Hepatocyte (in vitro differentiated cells): ENCODE data around the gene KCNG4. TPM values are rescaled to one million over a fixed set of nuclear protein-coding genes. Genes with fewer than 3 reads are reported as not detected.

ENCODE experiments used
- DNase-seq: peaks from one replicate; pipeline ENCODE4 v3.0.0-alpha.2; 2016; ENCODE audit warnings: low spot score
- H2AFZ ChIP-seq: fragments of 200-600 bp; sonication (generic); 2 replicates; pipeline ENCODE4 v1.6.0; 2016; ENCODE audit warnings: antibody characterized with exemption, mild to moderate bottlenecking
- H3K27ac ChIP-seq: fragments of 200-600 bp; sonication (generic); 2 replicates; pipeline ENCODE4 v1.5.1; 2016; ENCODE audit warnings: mild to moderate bottlenecking
- H3K27me3 ChIP-seq: fragments of 200-600 bp; sonication (generic); 2 replicates; pipeline ENCODE4 v1.6.1; 2016
- H3K36me3 ChIP-seq: fragments of 200-600 bp; sonication (generic); replicated peaks from 2 replicates; pipeline ENCODE4 v1.5.1; 2016; ENCODE audit warnings: low read depth; ENCODE audit not compliant: insufficient read depth
- H3K4me1 ChIP-seq: fragments of 200-600 bp; sonication (generic); 2 replicates; pipeline ENCODE4 v1.5.1; 2016; ENCODE audit warnings: mild to moderate bottlenecking, moderate library complexity; ENCODE audit not compliant: insufficient read depth
- H3K4me2 ChIP-seq: fragments of 200-600 bp; sonication (generic); 2 replicates; pipeline ENCODE4 v1.6.0; 2016
- H3K4me3 ChIP-seq: fragments of 200-600 bp; sonication (generic); 2 replicates; pipeline ENCODE4 v1.5.1; 2016; ENCODE audit warnings: mild to moderate bottlenecking
- H3K79me2 ChIP-seq: fragments of 200-600 bp; sonication (generic); 2 replicates; pipeline ENCODE4 v1.6.0; 2017; ENCODE audit warnings: mild to moderate bottlenecking
- H3K9me2 ChIP-seq: fragments of 200-600 bp; sonication (generic); replicated peaks from 2 replicates; pipeline ENCODE4 v1.6.0; 2017; ENCODE audit warnings: mild to moderate bottlenecking; ENCODE audit not compliant: insufficient read depth
- H3K9me3 ChIP-seq: fragments of 200-600 bp; sonication (generic); 2 replicates; pipeline ENCODE4 v1.5.1; 2016; ENCODE audit warnings: low read depth, mild to moderate bottlenecking
- H4K20me1 ChIP-seq: fragments of 200-600 bp; sonication (generic); 2 replicates; pipeline ENCODE4 v1.6.0; 2016; ENCODE audit warnings: mild to moderate bottlenecking; ENCODE audit not compliant: insufficient read depth, poor library complexity, severe bottlenecking
- EZH2 ChIP-seq: fragments of 200-600 bp; sonication (generic); IDR thresholded peaks from 2 replicates; pipeline ENCODE4 v1.6.1; 2016; ENCODE audit warnings: antibody characterized with exemption, mild to moderate bottlenecking, borderline replicate concordance
- EZH2phosphoT487 ChIP-seq: fragments of 200-600 bp; sonication (generic); IDR thresholded peaks from one replicate; pipeline ENCODE4 v1.6.1; 2018; ENCODE audit warnings: antibody characterized with exemption, mild to moderate bottlenecking, low read depth, moderate library complexity; ENCODE audit not compliant: unreplicated experiment, severe bottlenecking
- WGBS: methylation state at CpG from one replicate; pipeline ENCODE4 v1.1.6; 2016; ENCODE audit warnings: low lambda C conversion rate; ENCODE audit errors: missing lambda C conversion rate; 5-methylcytosine and 5-hydroxymethylcytosine counted together
- polyA plus RNA-seq: library from polyadenylated mRNA; unstranded; fragments of >200 nt; fragmentation: Nextera tagmentation; extraction: Ambion mirVana; gene quantifications from 2 replicates; pipeline ENCODE4 v1.2.1, GENCODE V29; 2016
- total RNA-seq: library from RNA; depleted of rRNA; stranded (reverse); fragments of >200 nt; gene quantifications from 2 replicates; pipeline ENCODE4 v1.2.3, GENCODE V29; 2014
- TF ChIP-seq, protein P1 (sequence below): fragments of 200-600 bp; sonication (generic); IDR thresholded peaks from 2 replicates; pipeline ENCODE4 v1.5.1; 2016; ENCODE audit warnings: antibody characterized with exemption, mild to moderate bottlenecking; ENCODE audit not compliant: poor library complexity

The KCNG4 gene
- total and polyA plus RNA-seq, 2 experiments from 2014 or later = not detected

DNA sequence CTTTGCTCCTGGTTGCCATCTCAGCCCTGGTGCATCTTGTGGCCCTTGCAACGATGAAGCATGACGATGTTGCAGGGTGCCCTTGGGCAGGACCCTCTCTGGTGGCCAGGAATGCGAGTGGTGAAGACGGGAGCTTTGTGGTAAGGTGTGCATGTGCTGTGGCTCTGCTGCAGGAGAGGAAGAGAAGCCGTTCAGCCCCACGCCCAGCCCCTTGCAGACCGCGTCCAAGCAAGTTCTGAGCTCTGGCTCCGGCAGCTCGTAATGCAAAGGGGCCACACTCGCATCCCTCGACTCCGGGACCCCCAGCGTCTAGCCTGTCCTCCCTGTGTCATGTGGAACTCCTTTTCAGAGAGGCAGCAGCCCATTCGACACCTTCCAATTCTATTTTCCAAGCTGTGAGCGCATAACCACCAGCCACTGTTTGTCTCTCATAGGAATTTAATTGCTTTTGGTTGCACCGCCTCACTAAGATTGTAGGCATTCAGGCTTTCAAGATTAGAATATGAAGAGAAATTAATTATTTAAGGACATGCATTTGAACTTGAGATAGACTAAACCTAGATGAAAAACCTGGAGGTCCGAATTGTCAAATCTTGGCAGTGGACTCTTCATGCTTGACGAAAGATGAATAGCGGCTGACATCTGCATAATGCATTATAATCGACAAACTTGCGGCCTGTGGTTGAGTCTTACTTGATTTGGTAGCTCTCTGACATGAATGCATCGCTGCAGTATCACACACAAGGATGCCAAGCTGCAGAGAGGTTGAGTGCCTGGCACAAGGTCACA lies 21.1 kb upstream of the KCNG4 start:
- Histone ChIP-seq H3K4me1 (no peaks in the 10 kb centered on the region), H3K9me2 (no peaks in the 10 kb centered on the region), H2AFZ (no peak overlapping the region), H3K79me2 (no peaks in the 10 kb centered on the region), H3K27ac (no peak overlapping the region), H4K20me1 (no peaks in the 10 kb centered on the region), H3K36me3 (no peaks in the 10 kb centered on the region), H3K27me3 (no peaks in the 10 kb centered on the region), H3K4me2 (no peak overlapping the region), H3K4me3 (no peak overlapping the region), H3K9me3 (no peaks in the 10 kb centered on the region)
- 90% methylated on average over 23 of the region's 23 CpGs for WGBS
- TF ChIP-seq EZH2phosphoT487 (no peak), EZH2 (no peak)
- TF ChIP-seq, protein P1, sequence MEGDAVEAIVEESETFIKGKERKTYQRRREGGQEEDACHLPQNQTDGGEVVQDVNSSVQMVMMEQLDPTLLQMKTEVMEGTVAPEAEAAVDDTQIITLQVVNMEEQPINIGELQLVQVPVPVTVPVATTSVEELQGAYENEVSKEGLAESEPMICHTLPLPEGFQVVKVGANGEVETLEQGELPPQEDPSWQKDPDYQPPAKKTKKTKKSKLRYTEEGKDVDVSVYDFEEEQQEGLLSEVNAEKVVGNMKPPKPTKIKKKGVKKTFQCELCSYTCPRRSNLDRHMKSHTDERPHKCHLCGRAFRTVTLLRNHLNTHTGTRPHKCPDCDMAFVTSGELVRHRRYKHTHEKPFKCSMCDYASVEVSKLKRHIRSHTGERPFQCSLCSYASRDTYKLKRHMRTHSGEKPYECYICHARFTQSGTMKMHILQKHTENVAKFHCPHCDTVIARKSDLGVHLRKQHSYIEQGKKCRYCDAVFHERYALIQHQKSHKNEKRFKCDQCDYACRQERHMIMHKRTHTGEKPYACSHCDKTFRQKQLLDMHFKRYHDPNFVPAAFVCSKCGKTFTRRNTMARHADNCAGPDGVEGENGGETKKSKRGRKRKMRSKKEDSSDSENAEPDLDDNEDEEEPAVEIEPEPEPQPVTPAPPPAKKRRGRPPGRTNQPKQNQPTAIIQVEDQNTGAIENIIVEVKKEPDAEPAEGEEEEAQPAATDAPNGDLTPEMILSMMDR = no peak
- DNase-seq = no peak

DNA sequence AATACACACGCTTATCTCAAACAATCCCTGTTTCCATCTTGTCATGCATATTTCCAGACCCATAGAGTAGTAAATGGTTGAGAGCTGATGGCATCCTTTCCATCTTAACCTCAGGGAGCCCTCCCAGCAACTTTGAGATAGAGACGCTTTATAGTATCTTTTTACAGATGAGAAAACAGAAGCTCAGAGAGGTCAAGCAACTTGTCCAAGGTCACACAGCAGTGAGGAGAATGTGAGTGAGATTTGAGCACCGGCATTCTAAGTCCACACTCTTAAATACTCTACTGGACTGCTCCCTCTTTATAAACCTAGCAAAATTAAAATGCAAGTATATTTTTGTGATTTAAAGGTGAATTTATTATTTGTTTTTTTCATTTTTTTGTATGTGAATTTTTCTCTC lies 19.9 kb upstream of the KCNG4 start:
- 93% methylated on average over 3 of the region's 3 CpGs for WGBS
- Histone ChIP-seq H3K27me3 (no peaks in the 10 kb centered on the region), H4K20me1 (no peaks in the 10 kb centered on the region), H3K4me3 (no peak overlapping the region), H3K27ac (no peak overlapping the region), H3K4me1 (no peaks in the 10 kb centered on the region), H3K79me2 (no peaks in the 10 kb centered on the region), H3K9me3 (no peaks in the 10 kb centered on the region), H3K9me2 (no peaks in the 10 kb centered on the region), H2AFZ (no peak overlapping the region), H3K4me2 (no peak overlapping the region), H3K36me3 (no peaks in the 10 kb centered on the region)
- no peak for DNase-seq
- no peak for TF ChIP-seq EZH2
- no peak for TF ChIP-seq EZH2phosphoT487
- TF ChIP-seq, protein P1 = no peak

DNA sequence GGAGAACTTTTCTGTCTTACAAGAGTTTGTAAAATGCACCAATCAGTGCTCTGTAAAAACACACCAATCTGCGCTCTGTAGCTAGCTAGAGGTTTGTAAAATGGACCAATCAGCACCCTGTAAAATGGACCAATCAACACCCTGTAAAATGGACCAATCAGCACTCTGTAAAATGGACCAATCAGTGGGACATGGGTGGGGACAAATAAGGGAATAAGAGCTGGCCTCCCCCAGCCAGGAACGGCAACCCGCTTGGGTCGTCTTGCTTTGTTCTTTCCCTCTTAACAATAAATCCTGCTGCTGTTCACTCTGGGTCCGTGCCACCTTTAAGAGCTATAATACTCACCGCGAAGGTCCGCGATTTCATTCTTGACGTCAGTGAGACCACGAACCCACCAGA lies 18.5 kb upstream of the KCNG4 start:
- Histone ChIP-seq H3K79me2 (no peaks in the 10 kb centered on the region), H3K36me3 (no peaks in the 10 kb centered on the region), H3K27ac (no peak overlapping the region), H3K4me2 (no peak overlapping the region), H3K27me3 (no peaks in the 10 kb centered on the region), H3K9me3 (no peaks in the 10 kb centered on the region), H3K9me2 (no peaks in the 10 kb centered on the region), H3K4me3 (no peak overlapping the region), H3K4me1 (peaks cover 4% of the 10 kb centered on the region), H4K20me1 (no peaks in the 10 kb centered on the region), H2AFZ (no peak overlapping the region)
- DNase-seq = no peak
- TF ChIP-seq, protein P1 = no peak
- TF ChIP-seq EZH2phosphoT487 = no peak
- TF ChIP-seq EZH2 = no peak
- WGBS = 90% methylated on average over 11 of the region's 11 CpGs
